ENCODE results near the gene EIF1AX. TPM values are rescaled to one million over a fixed set of nuclear protein-coding genes. Genes with fewer than 3 reads are reported as not detected.
A peak's percentile ranks its signal among the peaks of the same experiment; 100 is the strongest.

EIF1AX gene
- total and polyA plus RNA-seq, 2 of the 13 experiments (the other 11 are each of a cell fraction or from before 2014, with no cell fraction given) = 35.1 to 82.7 TPM

DNA sequence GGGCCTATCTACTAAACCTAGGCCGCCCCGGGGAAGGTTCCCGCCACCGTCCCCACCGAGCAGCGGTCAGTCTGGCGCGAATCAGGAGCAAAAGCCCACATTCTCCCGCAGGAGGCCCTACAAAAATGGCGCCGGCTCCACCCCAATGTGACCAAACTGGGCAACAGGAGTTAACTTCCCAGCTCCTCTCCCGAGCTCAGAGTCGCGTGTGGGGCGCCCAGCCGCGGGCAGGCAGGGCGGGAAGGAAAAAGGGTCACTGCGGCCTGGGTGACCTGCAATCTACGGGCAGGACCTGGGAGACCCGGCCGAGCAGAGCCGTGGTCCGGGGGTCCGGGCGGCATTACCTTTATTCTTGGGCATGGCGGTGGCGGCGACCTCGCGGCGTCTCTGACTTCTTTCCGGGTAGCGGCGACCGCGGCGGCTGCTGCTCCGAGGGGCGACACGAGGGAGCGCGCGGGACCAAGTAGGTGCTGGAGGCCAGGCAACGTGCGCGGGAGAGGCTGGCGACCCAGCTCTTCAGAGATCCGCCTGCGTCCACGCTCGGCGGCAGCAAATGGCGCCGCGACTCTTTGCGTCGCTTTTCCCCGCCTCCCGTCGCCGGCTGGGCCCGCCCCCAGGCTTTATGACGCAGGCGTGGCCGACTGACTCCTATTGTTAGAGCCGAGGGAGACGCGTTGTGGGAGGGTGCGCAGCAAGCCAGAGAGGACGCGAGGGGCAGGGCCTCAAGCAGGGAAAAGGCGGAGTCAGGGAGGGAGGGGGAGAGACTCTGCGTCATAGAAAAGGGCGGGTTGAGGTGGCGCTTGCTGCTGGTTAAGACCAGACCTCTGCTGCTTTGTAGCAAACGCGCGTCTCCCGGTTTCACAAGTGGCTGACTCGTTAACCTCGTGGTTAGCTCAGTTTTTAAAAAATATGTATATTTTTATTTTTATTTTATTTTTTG lies at the start of gene EIF1AX (continued):
- TF ChIP-seq, protein P1, sequence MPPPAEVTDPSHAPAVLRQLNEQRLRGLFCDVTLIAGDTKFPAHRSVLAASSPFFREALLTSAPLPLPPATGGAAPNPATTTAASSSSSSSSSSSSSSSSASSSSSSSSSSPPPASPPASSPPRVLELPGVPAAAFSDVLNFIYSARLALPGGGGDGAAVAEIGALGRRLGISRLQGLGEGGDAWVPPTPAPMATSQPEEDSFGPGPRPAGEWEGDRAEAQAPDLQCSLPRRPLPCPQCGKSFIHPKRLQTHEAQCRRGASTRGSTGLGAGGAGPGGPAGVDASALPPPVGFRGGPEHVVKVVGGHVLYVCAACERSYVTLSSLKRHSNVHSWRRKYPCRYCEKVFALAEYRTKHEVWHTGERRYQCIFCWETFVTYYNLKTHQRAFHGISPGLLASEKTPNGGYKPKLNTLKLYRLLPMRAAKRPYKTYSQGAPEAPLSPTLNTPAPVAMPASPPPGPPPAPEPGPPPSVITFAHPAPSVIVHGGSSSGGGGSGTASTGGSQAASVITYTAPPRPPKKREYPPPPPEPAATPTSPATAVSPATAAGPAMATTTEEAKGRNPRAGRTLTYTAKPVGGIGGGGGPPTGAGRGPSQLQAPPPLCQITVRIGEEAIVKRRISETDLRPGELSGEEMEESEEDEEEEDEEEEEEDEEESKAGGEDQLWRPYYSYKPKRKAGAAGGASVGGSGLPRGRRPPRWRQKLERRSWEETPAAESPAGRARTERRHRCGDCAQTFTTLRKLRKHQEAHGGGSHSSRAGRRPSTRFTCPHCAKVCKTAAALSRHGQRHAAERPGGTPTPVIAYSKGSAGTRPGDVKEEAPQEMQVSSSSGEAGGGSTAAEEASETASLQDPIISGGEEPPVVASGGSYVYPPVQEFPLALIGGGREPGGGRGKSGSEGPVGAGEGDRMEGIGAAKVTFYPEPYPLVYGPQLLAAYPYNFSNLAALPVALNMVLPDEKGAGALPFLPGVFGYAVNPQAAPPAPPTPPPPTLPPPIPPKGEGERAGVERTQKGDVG (CRISPR knock-in tag; IDR thresholded peaks at IDR 0.05; ENCODE audit: borderline replicate concordance) = 0 out of 2 replicates have a peak, but pooled peaks have one; percentile 53
- TF ChIP-seq, protein P2, sequence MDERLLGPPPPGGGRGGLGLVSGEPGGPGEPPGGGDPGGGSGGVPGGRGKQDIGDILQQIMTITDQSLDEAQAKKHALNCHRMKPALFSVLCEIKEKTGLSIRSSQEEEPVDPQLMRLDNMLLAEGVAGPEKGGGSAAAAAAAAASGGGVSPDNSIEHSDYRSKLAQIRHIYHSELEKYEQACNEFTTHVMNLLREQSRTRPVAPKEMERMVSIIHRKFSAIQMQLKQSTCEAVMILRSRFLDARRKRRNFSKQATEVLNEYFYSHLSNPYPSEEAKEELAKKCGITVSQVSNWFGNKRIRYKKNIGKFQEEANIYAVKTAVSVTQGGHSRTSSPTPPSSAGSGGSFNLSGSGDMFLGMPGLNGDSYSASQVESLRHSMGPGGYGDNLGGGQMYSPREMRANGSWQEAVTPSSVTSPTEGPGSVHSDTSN (CRISPR knock-in tag; IDR thresholded peaks at IDR 0.05) = no peak
- no peak for TF ChIP-seq ZNF326 (CRISPR knock-in tag; IDR thresholded peaks at IDR 0.05; ENCODE audit: borderline replicate concordance)
- TF ChIP-seq MIXL1 (CRISPR knock-in tag; IDR thresholded peaks at IDR 0.05) = no peak
- no peak for TF ChIP-seq XBP1 (CRISPR knock-in tag; IDR thresholded peaks at IDR 0.05)
- TF ChIP-seq ZNF350 (CRISPR knock-in tag; IDR thresholded peaks at IDR 0.05; ENCODE audit: borderline replicate concordance, low read depth) = peak; percentile 26; the same call in 1 of the 2 replicates
- TF ChIP-seq, protein P3, sequence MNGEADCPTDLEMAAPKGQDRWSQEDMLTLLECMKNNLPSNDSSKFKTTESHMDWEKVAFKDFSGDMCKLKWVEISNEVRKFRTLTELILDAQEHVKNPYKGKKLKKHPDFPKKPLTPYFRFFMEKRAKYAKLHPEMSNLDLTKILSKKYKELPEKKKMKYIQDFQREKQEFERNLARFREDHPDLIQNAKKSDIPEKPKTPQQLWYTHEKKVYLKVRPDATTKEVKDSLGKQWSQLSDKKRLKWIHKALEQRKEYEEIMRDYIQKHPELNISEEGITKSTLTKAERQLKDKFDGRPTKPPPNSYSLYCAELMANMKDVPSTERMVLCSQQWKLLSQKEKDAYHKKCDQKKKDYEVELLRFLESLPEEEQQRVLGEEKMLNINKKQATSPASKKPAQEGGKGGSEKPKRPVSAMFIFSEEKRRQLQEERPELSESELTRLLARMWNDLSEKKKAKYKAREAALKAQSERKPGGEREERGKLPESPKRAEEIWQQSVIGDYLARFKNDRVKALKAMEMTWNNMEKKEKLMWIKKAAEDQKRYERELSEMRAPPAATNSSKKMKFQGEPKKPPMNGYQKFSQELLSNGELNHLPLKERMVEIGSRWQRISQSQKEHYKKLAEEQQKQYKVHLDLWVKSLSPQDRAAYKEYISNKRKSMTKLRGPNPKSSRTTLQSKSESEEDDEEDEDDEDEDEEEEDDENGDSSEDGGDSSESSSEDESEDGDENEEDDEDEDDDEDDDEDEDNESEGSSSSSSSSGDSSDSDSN (CRISPR knock-in tag; IDR thresholded peaks at IDR 0.05) = no peak
- TF ChIP-seq ATF1 (CRISPR knock-in tag; IDR thresholded peaks at IDR 0.05) = peak; percentile 62; the same call in 1 of the 2 replicates
- TF ChIP-seq, protein P4, sequence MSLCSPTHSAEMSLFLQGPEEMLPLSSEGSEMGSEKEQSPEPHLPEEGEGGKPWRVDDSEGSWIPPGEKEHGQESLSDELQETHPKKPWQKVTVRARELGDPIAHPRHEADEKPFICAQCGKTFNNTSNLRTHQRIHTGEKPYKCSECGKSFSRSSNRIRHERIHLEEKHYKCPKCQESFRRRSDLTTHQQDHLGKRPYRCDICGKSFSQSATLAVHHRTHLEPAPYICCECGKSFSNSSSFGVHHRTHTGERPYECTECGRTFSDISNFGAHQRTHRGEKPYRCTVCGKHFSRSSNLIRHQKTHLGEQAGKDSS (CRISPR knock-in tag; IDR thresholded peaks at IDR 0.05; ENCODE audit: borderline replicate concordance, low read depth) = no peak
- TF ChIP-seq ZNF510 (CRISPR knock-in tag; IDR thresholded peaks at IDR 0.05; ENCODE audit: low read depth) = no peak
- TF ChIP-seq REL (CRISPR knock-in tag; conservative IDR thresholded peaks at IDR 0.05) = no peak
- TF ChIP-seq, protein P5, sequence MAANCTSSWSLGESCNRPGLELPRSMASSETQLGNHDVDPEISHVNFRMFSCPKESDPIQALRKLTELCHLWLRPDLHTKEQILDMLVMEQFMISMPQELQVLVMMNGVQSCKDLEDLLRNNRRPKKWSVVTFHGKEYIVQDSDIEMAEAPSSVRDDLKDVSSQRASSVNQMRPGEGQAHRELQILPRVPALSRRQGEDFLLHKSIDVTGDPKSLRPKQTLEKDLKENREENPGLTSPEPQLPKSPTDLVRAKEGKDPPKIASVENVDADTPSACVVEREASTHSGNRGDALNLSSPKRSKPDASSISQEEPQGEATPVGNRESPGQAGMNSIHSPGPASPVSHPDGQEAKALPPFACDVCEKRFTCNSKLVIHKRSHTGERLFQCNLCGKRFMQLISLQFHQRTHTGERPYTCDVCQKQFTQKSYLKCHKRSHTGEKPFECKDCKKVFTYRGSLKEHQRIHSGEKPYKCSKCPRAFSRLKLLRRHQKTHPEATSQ (CRISPR knock-in tag; IDR thresholded peaks at IDR 0.05; ENCODE audit: borderline replicate concordance) = no peak
- TF ChIP-seq, protein P6, sequence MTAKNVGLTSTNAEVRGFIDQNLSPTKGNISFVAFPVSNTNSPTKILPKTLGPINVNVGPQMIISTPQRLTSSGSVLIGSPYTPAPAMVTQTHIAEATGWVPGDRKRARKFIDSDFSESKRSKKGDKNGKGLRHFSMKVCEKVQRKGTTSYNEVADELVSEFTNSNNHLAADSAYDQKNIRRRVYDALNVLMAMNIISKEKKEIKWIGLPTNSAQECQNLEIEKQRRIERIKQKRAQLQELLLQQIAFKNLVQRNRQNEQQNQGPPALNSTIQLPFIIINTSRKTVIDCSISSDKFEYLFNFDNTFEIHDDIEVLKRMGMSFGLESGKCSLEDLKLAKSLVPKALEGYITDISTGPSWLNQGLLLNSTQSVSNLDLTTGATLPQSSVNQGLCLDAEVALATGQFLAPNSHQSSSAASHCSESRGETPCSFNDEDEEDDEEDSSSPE (CRISPR knock-in tag; IDR thresholded peaks at IDR 0.05) = peak; percentile 44; the same call in 1 of the 2 replicates
- peak; percentile 54; the same call in 1 of the 2 replicates for TF ChIP-seq ZNF501 (CRISPR knock-in tag; IDR thresholded peaks at IDR 0.05)
